Stimulated activated CD8-positive, alpha-beta memory T cell treated with anti-CD3 and anti-CD28 coated beads, Interleukin-4, amount 100 ng/mL, for 48 hours (primary cell): Measurements from ENCODE around the gene ZNF578.
"Not testable (repeated sequence)": the region's sequence is repeated elsewhere in the genome, so short reads cannot be mapped to it uniquely, and the experiment has no call there.

ENCODE experiments used
- DNase-seq: peaks from one replicate; pipeline ENCODE4 v3.0.0-alpha.2; 2020

Gene ZNF578

GRCh38 chr19:52453324-52454094 is at the start of gene ZNF578:
Gene ZNF578 (plus strand): TSS chr19:52453553. CDS start chr19:52501846, 48,293 bp downstream.
- peak; percentile 74 for DNase-seq

- no peak for DNase-seq
These were observed 43.1 kb upstream of the ZNF578 start for GRCh38 chr19:52410276-52410675.

GRCh38 chr19:52415711-52416110 is 37.6 kb upstream of the ZNF578 start:
- DNase-seq, result no peak

GRCh38 chr19:52428937-52429336 is 24.4 kb upstream of the ZNF578 start, which contains the start of gene ZNF534:
Gene ZNF534 (plus strand): TSS chr19:52429148. CDS start chr19:52431475, 2,327 bp downstream.
- DNase-seq, result no peak

- DNase-seq, result no peak
These were observed 11.2 kb upstream of the ZNF578 start for GRCh38 chr19:52442179-52442578.

GRCh38 chr19:52444506-52444905 is 8.8 kb upstream of the ZNF578 start:
- no peak for DNase-seq

- DNase-seq, result no peak
These were observed 2.1 kb upstream of the ZNF578 start for GRCh38 chr19:52451241-52451640.

GRCh38 chr19:52464798-52465470 is 11.6 kb downstream of the ZNF578 start:
- no peak for DNase-seq

- DNase-seq, result no peak
These were observed 20.4 kb downstream of the ZNF578 start for GRCh38 chr19:52473655-52474350.

GRCh38 chr19:52474351-52475127 is 21.2 kb downstream of the ZNF578 start:
- DNase-seq, result no peak

- DNase-seq, result not testable (repeated sequence)
These were observed 30.9 kb downstream of the ZNF578 start for GRCh38 chr19:52484111-52484743.

- DNase-seq, result not testable (repeated sequence)
These were observed 31.7 kb downstream of the ZNF578 start for GRCh38 chr19:52485064-52485463.

GRCh38 chr19:52485561-52486240 is 32.3 kb downstream of the ZNF578 start:
- DNase-seq, result not testable (repeated sequence)

GRCh38 chr19:52492201-52492993 is 39.0 kb downstream of the ZNF578 start:
- DNase-seq, result no peak

GRCh38 chr19:52492994-52493470 is 39.7 kb downstream of the ZNF578 start:
- no peak for DNase-seq

GRCh38 chr19:52494518-52494917 is 41.2 kb downstream of the ZNF578 start:
- DNase-seq, result no peak

GRCh38 chr19:52498571-52498970 is 45.2 kb downstream of the ZNF578 start:
- no peak for DNase-seq

GRCh38 chr19:52500474-52500873 is 47.1 kb downstream of the ZNF578 start:
- not testable (repeated sequence) for DNase-seq

- DNase-seq, result not testable (repeated sequence)
These were observed 47.6 kb downstream of the ZNF578 start for GRCh38 chr19:52500991-52501390.

- DNase-seq, result no peak
These were observed 53.9 kb downstream of the ZNF578 start for GRCh38 chr19:52507266-52507665.

- DNase-seq, result no peak
These were observed 62.8 kb downstream of the ZNF578 start for GRCh38 chr19:52516191-52516590.
